GM12873 (cell line): Measurements from ENCODE around the gene ATP5F1C.

ENCODE experiments used
- CTCF ChIP-seq: IDR thresholded peaks from 2 replicates; pipeline ENCODE4 v1.5.1; 2012; ENCODE audit warnings: low read depth, mild to moderate bottlenecking, moderate library complexity, low read length, control low read depth; ENCODE audit not compliant: insufficient read depth; ENCODE audit errors: missing control alignments

The ATP5F1C gene

GRCh38 chr10:7832060-7832459 is 44.1 kb downstream of the ATP5F1C start:
- no peak for TF ChIP-seq CTCF

DNA sequence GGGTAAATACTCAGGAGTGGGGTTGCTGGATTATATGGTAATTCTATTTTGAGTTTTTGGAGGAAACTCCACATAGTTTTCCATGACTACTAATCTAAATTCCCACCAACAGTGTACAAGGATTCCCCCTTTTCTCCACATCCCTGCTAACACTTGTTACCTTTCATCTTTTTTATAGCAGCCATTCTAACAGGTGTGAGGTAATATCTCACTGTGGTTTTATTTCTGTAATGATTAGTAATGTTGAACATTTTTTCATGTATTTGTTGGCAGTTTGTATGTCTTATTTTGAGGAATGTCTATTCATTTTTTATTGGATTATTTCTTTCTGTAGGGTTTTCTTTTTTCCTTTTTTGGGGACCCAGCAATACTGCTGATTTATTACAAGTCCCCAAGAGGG is 45.2 kb downstream of the ATP5F1C start:
- TF ChIP-seq CTCF: no peak

- no peak for TF ChIP-seq CTCF
These were observed 46.3 kb downstream of the ATP5F1C start for GRCh38 chr10:7834262-7834661.

DNA sequence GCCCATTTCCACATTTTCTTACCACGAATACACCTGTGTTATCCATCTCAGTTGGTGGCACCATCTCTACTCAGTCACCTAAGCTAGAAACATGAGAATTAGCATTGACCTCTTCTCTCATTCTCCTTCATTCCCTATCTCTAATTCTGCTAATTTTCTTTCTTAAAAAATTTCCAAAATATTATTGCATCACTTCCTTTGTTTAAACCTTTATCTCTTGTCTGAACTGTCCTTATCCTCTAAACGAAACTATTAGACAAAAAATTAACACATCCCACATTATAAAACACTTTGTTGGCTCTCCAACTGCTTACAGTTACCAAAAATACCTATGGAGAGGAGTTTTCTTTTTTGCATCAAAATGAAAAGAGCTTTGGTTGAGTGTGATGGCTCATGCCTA is 48.6 kb downstream of the ATP5F1C start:
- no peak for TF ChIP-seq CTCF

DNA sequence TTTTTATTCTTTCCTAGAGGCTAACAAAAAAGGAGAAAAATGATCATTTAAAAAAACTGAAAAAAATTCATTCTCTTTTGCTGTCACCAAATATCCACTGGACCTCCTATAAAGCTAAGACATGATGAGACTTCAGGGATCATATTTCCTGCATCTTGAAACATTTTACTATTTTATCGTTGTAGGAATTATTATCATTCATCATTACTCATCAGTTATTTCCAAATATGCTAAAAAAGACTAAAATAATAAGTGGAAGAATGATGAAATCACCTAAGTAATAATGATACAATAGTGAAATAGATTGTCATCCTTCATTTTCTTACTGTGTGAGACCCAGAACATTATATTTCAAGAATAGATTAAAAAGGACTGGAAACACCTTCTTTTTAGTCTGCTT is 58.6 kb downstream of the ATP5F1C start:
- no peak for TF ChIP-seq CTCF

GRCh38 chr10:7853226-7853842 is 65.4 kb downstream of the ATP5F1C start:
- TF ChIP-seq CTCF: no peak

DNA sequence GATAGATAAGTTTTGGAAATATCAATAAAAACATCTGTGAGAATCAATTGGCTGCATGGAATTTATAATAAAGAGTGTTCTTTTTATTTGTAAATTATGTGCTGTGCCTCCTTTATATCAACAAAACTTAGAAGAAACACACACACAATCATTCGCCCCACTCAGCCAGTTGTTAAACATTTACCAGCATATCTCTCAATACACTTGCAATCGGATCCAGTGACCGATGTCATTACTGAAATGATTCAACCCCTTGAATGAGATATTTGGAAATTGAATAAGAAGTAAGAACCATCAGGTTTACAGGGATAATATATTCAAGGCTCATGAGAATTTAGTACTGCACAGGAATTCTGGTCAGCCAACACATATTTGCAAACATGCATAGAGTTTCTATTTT is 65.9 kb downstream of the ATP5F1C start:
- TF ChIP-seq CTCF: no peak
